Stimulated activated naive CD8-positive, alpha-beta T cell treated with anti-CD3 and anti-CD28 coated beads, Interleukin-15, Interleukin-2, amounts not matched to agents 100 ng/mL and 50 ng/mL, for 24 hours (primary cell): Measurements from ENCODE around the gene PTCH2.
"Not testable (repeated sequence)": the region's sequence is repeated elsewhere in the genome, so short reads cannot be mapped to it uniquely, and the experiment has no call there.

Source experiments
- H3K27ac Mint-ChIP-seq: one replicate; pipeline ENCODE4 v1.8.0; 2021; ENCODE audit warnings: mild to moderate bottlenecking, mixed read lengths
- H3K27me3 Mint-ChIP-seq: one replicate; pipeline ENCODE4 v1.8.0; 2021; ENCODE audit warnings: mixed read lengths
- H3K36me3 Mint-ChIP-seq: one replicate; pipeline ENCODE4 v1.8.0; 2021; ENCODE audit warnings: low read depth, mixed read lengths
- H3K4me1 Mint-ChIP-seq: one replicate; pipeline ENCODE4 v1.8.0; 2021; ENCODE audit warnings: low read depth, mixed read lengths
- H3K4me3 Mint-ChIP-seq: one replicate; pipeline ENCODE4 v1.8.0; 2021; ENCODE audit warnings: mild to moderate bottlenecking, mixed read lengths
- H3K9me3 Mint-ChIP-seq: one replicate; pipeline ENCODE4 v1.8.0; 2021; ENCODE audit warnings: mixed read lengths

PTCH2 gene

DNA sequence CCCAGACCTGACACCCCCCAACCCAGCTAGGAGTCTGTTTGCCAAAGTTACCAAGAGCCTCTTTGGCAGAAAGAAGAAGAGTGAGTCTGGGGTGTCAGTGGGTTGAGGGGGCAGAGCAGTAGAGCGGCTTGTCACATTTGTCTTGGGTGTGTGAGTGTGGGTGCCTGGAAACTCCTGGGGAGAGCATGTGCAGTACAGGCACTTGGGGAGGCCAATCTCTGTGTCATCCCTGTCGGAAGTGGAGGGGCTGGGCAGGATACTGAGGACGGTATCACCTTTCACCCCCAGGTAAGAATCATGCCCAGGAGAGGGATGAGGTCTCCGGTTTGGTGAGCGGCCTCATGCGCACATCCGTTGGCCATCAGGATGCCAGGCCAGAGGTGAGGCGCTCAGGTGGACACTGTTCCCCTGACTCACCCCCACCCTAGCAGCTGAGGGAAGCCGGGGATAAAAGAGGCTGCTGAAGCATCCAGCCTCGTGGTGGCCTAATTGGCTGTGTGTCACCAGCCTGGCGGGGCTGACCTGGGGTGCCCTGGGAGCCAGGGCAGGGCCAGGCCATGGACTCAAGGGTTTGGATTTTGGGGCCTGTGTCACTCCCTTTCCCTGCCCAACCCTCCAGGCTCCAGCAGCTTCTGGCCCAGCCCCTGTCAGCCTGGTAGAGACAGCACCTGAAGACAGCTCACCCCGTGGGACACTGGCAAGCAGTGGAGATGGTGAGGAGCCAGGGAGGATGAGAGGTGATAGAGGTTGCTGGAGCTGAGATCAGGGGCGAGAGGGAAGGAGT, 39.5 kb downstream of the PTCH2 start:
- peak overlapping the region; percentile 96 for H3K4me3 Mint-ChIP-seq
- H3K4me1 Mint-ChIP-seq, result peaks cover 76% of the 10 kb centered on the region

DNA sequence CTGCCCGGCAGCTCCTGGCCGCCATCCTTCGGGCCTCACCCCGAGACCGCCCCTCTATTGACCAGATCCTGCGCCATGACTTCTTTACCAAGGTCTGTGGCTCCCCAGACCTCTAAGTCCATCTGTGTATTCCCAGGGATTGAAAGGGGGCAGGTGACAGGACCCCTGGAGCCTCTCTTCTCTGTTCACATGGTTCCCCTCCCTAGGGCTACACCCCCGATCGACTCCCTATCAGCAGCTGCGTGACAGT, 40.1 kb downstream of the PTCH2 start:
- H3K27ac Mint-ChIP-seq, result peak overlapping the region; percentile 96
- H3K4me3 Mint-ChIP-seq, result peak overlapping the region; percentile 96
- H3K27me3 Mint-ChIP-seq, result no peaks in the 10 kb centered on the region
- no peaks in the 10 kb centered on the region for H3K9me3 Mint-ChIP-seq
- peaks cover 72% of the 10 kb centered on the region for H3K4me1 Mint-ChIP-seq
- peaks cover 56% of the 10 kb centered on the region for H3K36me3 Mint-ChIP-seq

More for the DNA sequence above, 39.5 kb downstream of the PTCH2 start:
- Mint-ChIP-seq H3K27me3 (no peaks in the 10 kb centered on the region), H3K27ac (peak overlapping the region; percentile 96), H3K36me3 (peaks cover 56% of the 10 kb centered on the region), H3K9me3 (no peaks in the 10 kb centered on the region)

DNA sequence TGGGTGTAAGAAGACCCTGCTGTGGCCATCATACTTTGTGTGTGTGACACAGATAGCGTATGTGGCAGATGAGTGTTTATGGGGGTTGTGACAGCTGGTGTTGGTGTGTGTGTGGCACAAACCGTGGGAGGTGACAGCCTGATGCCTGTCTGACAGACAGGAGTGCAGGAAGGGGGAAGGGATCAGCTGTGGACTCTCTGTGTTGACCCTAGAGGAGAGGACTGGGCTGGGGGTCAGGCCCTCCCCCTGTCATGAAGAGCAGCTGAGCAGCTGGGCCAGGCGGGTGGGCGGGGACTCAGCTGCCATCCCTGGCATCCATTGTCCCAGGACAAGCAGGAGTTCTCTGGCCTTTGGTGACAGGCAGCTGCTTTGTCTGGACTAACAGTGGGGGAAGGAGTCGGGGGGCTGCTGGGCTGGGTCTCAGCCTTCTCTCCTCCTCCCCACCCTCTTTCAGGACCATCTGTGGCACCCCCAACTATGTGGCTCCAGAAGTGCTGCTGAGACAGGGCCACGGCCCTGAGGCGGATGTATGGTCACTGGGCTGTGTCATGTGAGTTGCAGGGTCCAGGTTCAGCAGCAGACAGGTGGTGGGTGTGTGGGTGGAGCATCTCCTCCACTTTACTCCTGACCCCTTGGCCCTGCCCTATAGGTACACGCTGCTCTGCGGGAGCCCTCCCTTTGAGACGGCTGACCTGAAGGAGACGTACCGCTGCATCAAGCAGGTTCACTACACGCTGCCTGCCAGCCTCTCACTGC, 40.6 kb downstream of the PTCH2 start:
- H3K27ac Mint-ChIP-seq, result peak overlapping the region; percentile 96
- peaks cover 67% of the 10 kb centered on the region for H3K4me1 Mint-ChIP-seq
- peaks cover 56% of the 10 kb centered on the region for H3K36me3 Mint-ChIP-seq
- peak overlapping the region; percentile 96 for H3K4me3 Mint-ChIP-seq
- no peaks in the 10 kb centered on the region for H3K9me3 Mint-ChIP-seq
- no peaks in the 10 kb centered on the region for H3K27me3 Mint-ChIP-seq

DNA sequence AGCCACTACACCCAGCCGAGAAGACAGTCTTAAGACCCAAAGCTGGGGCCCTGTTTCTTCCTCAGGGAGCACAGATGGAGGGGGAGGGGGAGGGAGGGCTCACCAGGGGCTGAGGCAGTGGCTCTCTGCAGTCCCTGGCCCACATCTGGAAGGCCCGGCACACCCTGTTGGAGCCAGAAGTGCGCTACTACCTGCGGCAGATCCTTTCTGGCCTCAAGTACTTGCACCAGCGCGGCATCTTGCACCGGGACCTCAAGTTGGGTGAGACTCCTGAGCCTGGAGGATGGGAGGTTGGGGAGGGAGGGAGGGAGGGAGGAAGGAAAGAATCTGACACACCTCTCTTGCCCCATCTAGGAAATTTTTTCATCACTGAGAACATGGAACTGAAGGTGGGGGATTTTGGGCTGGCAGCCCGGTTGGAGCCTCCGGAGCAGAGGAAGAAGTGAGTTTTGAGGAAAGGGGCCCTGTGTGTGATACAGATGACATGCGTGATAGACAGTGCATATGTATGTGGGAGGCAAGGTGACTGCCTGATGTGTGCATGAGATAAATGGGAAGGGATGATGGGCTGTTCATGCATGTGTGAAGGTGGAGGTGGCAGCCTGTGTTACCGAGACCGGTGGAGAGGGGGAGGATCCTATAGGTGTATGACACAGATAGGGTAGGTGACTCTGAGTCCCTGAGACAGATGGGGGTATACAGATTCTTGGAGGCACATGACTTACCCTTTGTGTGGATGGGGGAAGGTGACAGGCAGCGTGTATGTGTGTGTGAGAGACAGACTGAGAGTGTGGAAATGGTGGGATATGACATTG, 41.4 kb downstream of the PTCH2 start:
- peak overlapping the region; percentile 96 for H3K4me3 Mint-ChIP-seq
- no peaks in the 10 kb centered on the region for H3K27me3 Mint-ChIP-seq
- H3K9me3 Mint-ChIP-seq, result no peaks in the 10 kb centered on the region
- peak overlapping the region; percentile 96 for H3K27ac Mint-ChIP-seq
- peaks cover 59% of the 10 kb centered on the region for H3K4me1 Mint-ChIP-seq
- peaks cover 49% of the 10 kb centered on the region for H3K36me3 Mint-ChIP-seq

DNA sequence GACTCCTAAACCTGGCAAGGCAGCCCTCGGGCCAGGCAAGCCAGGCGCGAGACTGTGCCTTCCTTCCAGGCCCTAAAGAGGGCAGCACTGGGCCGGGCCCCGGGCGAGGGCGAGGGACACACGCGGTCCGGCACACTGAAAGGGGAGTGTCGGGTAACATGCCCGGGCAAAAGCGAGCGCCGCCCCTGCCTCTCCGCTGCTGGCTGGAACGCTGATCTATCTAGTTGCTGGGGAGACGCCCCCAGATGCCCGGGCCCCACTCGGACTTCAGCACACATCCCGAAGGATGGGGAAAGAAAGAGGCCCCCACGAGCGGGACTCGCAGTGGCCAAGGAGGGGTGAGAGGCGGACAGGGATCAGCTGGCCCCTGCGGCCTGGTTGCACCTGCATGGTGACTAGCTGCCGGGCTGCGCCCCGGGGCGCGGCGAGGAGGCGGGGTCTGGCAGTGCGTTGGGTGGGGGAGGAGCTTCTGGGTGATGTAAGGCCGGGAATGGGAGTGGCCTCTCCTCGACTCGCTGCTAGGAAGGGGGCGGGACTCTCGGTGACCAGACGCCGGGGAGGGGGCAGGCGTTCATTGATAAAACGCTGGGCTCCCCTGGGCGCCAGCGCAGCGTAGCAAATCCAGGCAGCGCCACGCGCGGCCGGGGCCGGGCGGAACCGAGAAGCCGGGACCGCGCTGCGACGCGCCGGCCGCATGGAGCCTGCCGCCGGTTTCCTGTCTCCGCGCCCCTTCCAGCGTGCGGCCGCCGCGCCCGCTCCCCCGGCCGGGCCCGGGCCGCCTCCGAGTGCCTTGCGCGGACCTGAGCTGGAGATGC, 43.1 kb downstream of the PTCH2 start, which contains the start of gene PLK3:
Gene PLK3, plus strand, starts transcription at position 608 of the 815 bp plus-strand sequence. Its CDS starts 87 bp downstream, at position 695.
- Mint-ChIP-seq H3K4me3 (peak within 1 kb of the TSS; percentile 96), H3K36me3 (peaks cover 38% of the 10 kb centered on the region), H3K4me1 (peaks cover 47% of the 10 kb centered on the region), H3K27ac (peak within 1 kb of the TSS; percentile 97), H3K9me3 (no peaks in the 10 kb centered on the region), H3K27me3 (no peaks in the 10 kb centered on the region)

DNA sequence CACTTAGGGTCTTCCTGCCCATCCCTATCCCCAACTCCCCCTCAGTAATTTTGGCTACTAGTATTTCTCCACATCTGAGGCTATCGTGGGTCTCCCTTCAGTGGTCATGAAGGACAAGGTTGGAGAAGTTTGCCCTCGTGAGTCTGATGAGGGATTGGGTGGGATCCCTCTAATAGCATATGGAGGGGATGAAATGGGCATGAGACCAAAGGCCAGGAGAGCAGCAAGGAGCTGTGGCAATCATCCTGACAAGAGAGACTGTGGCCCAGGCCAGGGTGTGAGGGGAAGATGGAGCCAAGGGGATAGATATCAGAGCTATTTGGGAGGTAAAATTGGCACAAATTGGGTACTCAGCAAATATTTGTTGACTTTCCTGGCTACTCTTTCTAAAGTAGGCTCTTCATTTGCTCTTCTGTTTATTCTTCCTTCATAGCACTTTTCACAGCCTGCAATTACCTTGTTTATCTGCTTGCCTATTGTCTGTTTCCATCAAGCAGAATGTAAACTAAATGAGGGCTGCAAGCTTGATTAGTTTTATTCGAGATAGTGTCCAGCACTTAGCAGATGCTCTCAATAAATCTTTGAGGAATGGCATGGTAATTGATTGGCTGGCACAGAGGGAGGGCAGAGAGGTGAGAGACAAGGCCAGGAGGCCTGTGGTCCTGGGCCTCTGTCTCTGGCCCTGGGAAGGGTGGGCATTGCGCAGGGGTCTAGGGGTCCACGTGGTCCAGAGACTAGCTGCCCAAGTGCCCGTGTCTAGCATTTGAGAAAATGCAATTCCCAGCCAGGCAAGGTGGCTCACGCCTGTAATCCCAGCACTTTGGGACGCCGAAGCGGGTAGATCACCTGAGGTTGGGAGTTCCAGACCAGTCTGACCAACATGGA, 44.3 kb downstream of the PTCH2 start:
- Mint-ChIP-seq H3K27ac (peak overlapping the region; percentile 97), H3K9me3 (no peaks in the 10 kb centered on the region), H3K36me3 (peaks cover 26% of the 10 kb centered on the region), H3K27me3 (no peaks in the 10 kb centered on the region), H3K4me1 (peaks cover 35% of the 10 kb centered on the region), H3K4me3 (no peak overlapping the region)

DNA sequence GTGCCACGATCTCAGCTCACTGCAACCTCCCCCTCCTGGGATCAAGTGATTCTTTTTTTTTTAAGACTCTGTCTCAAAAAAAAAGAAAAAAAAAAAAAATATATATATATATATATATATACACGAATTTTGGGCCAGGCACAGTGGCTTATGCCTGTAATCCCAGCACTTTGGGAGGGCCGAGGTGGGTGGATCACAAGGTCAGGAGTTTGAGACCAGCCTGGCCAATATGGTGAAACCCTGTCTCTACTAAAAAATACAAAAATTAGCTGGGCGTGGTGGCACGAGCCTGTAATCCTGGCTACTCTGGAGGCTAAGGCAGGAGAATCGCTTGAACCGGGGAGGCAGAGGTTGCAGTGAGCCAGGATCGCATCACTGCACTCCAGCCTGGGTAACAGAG, 45.2 kb downstream of the PTCH2 start:
- H3K27me3 Mint-ChIP-seq, H3K4me3 Mint-ChIP-seq, H3K27ac Mint-ChIP-seq, H3K9me3 Mint-ChIP-seq: not testable (repeated sequence)
- peaks cover 17% of the 10 kb centered on the region for H3K36me3 Mint-ChIP-seq
- peaks cover 26% of the 10 kb centered on the region for H3K4me1 Mint-ChIP-seq

DNA sequence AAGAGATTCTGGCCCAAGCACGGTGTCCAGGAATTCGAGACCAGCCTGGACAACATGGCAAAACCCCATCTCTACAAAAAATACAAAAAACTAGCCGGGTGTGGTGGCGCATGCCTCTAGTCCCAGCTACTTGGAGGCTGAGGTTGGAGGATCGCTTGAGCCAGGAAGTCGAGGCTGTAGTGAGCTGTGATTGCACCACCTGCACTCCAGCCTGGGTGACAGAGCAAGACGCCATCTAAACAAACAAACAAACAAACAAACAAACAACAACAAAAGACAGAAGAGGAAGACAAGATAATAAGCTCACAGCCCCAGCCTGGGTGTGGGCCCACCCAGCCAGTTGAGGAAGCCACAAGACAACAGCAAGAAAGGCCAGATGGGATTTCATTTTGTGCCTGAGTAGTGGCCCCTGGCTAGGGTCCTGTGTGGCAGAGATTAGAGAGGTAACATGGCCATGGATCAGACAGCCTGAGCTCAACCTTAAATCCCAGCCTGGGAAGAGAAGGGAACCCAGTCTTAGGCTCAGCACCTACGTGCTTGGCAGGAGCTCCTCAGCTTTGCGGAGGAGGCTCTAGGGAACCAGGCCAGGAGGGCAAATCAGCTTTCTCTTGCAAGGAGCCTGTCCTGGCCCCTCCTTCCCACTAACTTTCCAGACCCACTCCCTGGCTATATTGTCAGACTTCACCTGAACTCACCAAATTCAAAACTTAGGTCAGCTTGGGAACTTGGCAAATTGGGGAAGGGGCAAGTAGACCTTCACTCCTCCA, 50.1 kb downstream of the PTCH2 start:
- Mint-ChIP-seq H3K9me3 (no peaks in the 10 kb centered on the region), H3K27ac (no peak overlapping the region), H3K4me3 (no peak overlapping the region), H3K27me3 (no peaks in the 10 kb centered on the region), H3K36me3 (no peaks in the 10 kb centered on the region), H3K4me1 (no peaks in the 10 kb centered on the region)

DNA sequence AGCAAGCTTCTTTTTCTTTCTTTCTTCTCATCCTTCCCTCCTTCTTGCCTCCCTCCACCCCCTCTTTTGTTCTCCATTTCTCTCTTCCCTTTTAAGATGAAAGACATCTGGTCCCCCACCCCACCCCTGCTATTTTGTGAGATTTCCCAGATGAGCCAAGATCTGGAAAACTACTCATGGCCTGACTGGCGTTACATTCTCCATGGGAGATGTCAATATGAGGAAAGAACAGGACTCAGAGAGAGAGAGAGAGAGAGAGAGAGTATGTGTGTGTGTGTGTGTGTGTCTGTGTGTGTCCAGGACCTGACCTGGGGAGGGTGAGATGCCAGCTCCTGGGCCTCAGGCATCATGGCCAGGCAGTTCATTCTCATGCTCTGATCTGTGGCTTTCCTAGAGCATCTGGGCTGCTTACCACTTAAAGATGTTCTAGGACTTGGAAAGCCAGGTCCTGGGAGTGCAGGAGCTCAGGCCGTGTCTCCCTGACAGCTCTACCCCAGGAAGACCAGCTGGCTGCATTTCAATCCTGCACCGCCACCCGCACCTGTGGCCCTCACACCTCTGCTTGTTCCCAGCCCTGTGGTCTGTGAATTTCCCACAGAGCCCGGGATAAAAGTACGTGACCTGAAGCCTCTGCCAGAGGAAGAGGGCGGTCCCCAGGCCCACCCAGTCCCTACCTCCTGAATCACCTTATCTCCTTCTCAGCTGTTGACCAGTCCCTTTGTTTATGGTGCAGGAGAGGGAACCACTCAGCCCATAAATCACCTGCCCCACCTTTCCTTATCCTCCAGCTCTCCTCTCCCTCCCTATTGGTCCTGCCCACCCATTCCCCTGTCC, 51.9 kb downstream of the PTCH2 start:
- Mint-ChIP-seq H3K36me3 (no peaks in the 10 kb centered on the region), H3K4me3 (no peak overlapping the region), H3K4me1 (peaks cover 4% of the 10 kb centered on the region), H3K27me3 (no peaks in the 10 kb centered on the region), H3K9me3 (no peaks in the 10 kb centered on the region), H3K27ac (no peak overlapping the region)

DNA sequence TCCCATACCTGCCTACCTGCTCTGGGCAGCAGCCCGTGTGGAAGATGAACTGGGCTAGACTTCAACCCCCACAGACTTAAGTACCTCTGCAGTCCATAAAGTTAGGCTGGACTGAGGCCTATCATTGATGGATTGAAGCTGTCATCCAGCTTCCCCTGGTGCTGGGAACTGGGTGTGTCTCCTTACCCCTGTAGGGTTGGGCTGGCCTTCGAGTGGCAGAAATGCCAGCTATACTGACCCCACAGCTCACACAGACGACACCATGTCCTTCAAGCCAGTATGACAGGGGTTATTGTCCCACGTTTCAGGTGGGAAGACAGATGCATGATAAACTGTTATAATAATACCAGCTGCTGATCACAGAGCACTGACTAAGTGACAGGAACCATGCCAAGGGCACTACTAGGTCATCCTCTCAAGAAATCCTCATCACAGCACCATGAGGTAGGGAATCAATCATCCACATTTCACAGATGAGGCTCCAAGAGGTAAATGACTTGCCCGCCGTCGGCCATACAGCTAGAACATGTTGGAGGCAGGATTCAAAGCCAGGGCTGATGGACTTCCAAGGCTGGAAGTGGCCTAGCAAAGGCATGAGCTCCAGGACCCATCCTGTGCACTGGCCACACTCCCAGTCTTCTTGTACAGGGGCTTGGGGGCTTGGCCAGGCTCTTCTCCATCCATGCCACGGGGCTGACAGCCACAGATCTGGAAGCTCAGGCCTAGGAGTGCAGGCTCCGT, 54.8 kb downstream of the PTCH2 start, which contains the start of gene BEST4:
Gene BEST4, minus strand, starts transcription at position 51 of the 741 bp plus-strand sequence. CDS start 465 bp downstream, outside the sequence.
- peaks cover 27% of the 10 kb centered on the region for H3K4me1 Mint-ChIP-seq
- H3K36me3 Mint-ChIP-seq, result no peaks in the 10 kb centered on the region
- H3K4me3 Mint-ChIP-seq, result no peak within 1 kb of the TSS
- H3K27me3 Mint-ChIP-seq, result no peaks in the 10 kb centered on the region
- no peaks in the 10 kb centered on the region for H3K9me3 Mint-ChIP-seq
- H3K27ac Mint-ChIP-seq, result no peak within 1 kb of the TSS

DNA sequence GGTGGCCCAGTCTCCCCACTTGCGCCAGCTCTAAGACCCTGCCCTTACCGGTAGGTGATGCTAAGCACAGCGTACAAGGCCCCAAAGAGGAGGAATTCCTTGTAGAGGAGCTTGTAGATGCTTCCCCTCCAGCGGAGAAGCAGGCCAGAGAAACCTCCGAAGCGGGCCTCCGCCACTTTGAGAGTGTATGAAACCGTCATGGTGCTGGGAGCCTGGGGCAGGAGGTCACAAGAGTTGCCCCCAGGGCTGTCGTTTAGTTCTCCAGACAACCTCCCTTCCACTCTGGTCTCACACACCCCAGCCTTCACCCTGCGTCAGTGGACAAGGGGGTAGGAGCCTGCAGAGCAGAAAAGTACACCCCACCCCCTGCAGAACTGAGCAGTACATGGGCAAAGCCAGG, 55.5 kb downstream of the PTCH2 start:
- no peaks in the 10 kb centered on the region for H3K9me3 Mint-ChIP-seq
- H3K27me3 Mint-ChIP-seq, result no peaks in the 10 kb centered on the region
- peaks cover 31% of the 10 kb centered on the region for H3K4me1 Mint-ChIP-seq
- H3K36me3 Mint-ChIP-seq, result no peaks in the 10 kb centered on the region
- no peak overlapping the region for H3K4me3 Mint-ChIP-seq
- H3K27ac Mint-ChIP-seq, result no peak overlapping the region
